OCI-LY1 (cell line): Measurements from ENCODE around the gene ARHGAP24.

ENCODE experiments used
- H2AFZ ChIP-seq: fragments of 200-600 bp; sonication (generic), shearing (Covaris generic); 2 replicates; pipeline ENCODE4 v1.6.0; 2014; ENCODE audit warnings: antibody characterized with exemption, mild to moderate bottlenecking, low read length
- H3F3A ChIP-seq: fragments of 200-600 bp; sonication (generic), shearing (Covaris generic); 2 replicates; pipeline ENCODE4 v1.6.0; 2014; ENCODE audit warnings: mild to moderate bottlenecking, antibody characterized with exemption, low read length, moderate library complexity; ENCODE audit not compliant: insufficient read depth
- H3K27ac ChIP-seq: fragments of 200-600 bp; sonication (generic); 2 replicates; pipeline ENCODE4 v1.5.1; 2014; ENCODE audit warnings: low read length, mixed run types, mild to moderate bottlenecking, low read depth; ENCODE audit not compliant: poor library complexity, severe bottlenecking
- H3K27me3 ChIP-seq: fragments of 200-600 bp; sonication (generic); 2 replicates; pipeline ENCODE4 v1.6.0; 2014; ENCODE audit warnings: antibody characterized with exemption, mild to moderate bottlenecking, low read length, moderate library complexity; ENCODE audit not compliant: insufficient read depth
- H3K36me3 ChIP-seq: fragments of 200-600 bp; sonication (generic); 2 replicates; pipeline ENCODE4 v1.6.1; 2014; ENCODE audit warnings: mild to moderate bottlenecking, antibody characterized with exemption, low read length, moderate library complexity, mixed read lengths; ENCODE audit not compliant: insufficient read depth
- H3K4me1 ChIP-seq: fragments of 200-600 bp; sonication (generic); 2 replicates; pipeline ENCODE4 v1.5.1; 2014; ENCODE audit warnings: mild to moderate bottlenecking, low read length, moderate library complexity; ENCODE audit not compliant: insufficient read depth, severe bottlenecking
- H3K4me2 ChIP-seq: fragments of 200-600 bp; sonication (generic), shearing (Covaris generic); 2 replicates; pipeline ENCODE4 v1.6.1; 2014; ENCODE audit warnings: low read length
- H3K4me3 ChIP-seq: fragments of 200-600 bp; sonication (generic); 2 replicates; pipeline ENCODE4 v1.5.1; 2014; ENCODE audit warnings: low read length, low read depth, mild to moderate bottlenecking, mixed read lengths; ENCODE audit not compliant: poor library complexity, severe bottlenecking
- H3K79me2 ChIP-seq: fragments of 200-600 bp; shearing (Covaris generic); 2 replicates; pipeline ENCODE4 v1.6.1; 2016; ENCODE audit warnings: mixed run types, low read length, mixed read lengths; ENCODE audit not compliant: insufficient read depth
- H3K9ac ChIP-seq: fragments of 200-600 bp; sonication (generic), shearing (Covaris generic); 2 replicates; pipeline ENCODE4 v1.6.1; 2014; ENCODE audit warnings: mild to moderate bottlenecking, low read length, mixed read lengths
- H3K9me2 ChIP-seq: fragments of 200-600 bp; sonication (generic), shearing (Covaris generic); 2 replicates; pipeline ENCODE4 v1.6.1; 2014; ENCODE audit warnings: low read depth, mild to moderate bottlenecking, low read length, mixed read lengths
- H3K9me3 ChIP-seq: fragments of 200-600 bp; shearing (Covaris generic); 2 replicates; pipeline ENCODE4 v1.6.1; 2014; ENCODE audit warnings: low read length, mixed read lengths
- H4K20me1 ChIP-seq: fragments of 200-600 bp; sonication (generic), shearing (Covaris generic); 2 replicates; pipeline ENCODE4 v1.6.0; 2016; ENCODE audit warnings: mild to moderate bottlenecking, low read length; ENCODE audit not compliant: insufficient read depth
- EZH2 ChIP-seq: fragments of 200-600 bp; sonication (generic), shearing (Covaris generic); IDR thresholded peaks from 2 replicates; pipeline ENCODE4 v1.8.0; 2017; ENCODE audit warnings: borderline replicate concordance, mixed run types, mild to moderate bottlenecking, antibody characterized with exemption, low read length, moderate library complexity, mixed read lengths
- TF ChIP-seq, protein P1 (sequence below): fragments of 200-600 bp; sonication (generic), shearing (Covaris generic); IDR thresholded peaks from 2 replicates; pipeline ENCODE4 v1.5.1; 2017; ENCODE audit warnings: mild to moderate bottlenecking, antibody characterized with exemption, low read length, moderate library complexity, mixed read lengths

ARHGAP24 gene

DNA sequence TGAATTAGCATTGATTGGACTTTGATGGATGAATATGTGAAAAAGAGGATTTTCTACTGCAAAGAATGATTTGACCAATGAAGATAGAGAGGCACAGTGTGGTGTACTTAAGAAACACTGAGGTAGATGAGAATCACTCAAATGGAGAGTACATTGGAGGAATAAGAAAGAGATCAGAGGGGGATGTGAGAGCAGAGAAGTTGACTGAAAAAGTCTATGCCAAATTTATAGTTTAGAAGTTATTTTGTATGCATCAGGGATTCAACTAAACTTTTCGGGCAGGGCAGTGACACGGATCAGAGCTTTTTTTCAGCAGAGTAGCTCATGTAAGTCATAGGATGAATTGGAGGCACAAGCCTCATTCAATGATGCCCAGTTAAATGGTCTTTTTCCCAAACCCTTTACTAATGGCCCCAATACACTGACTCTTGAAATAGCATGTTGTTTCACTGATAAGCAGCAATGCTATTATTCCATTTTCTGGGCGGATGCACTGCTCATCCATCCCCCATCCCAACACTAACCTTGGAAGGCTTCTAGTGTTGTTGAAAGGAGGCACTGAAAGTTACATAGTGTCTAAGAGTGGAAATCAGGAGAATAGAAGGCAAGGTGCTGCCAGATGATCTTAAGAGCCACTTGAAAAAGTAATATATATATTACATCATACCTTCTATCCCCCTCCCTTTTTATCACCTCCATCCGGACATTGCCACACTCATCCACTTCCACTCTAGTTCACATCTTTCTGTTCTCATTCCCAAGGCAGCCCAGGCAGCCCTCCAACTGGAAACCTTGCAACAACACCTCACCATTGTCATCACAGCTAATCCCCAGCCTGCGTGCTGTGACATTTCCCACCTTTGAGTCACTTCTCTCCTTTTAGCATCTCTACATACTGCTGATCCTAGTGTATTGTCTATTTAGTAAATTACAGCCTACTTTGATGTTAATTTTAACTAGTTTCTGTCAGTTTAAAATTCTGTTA is 46.1 kb downstream of the ARHGAP24 start:
- H3K27me3 ChIP-seq = no peaks in the 10 kb centered on the region
- H2AFZ ChIP-seq = no peak overlapping the region
- H3K9me2 ChIP-seq = no peaks in the 10 kb centered on the region
- no peaks in the 10 kb centered on the region for H3K9me3 ChIP-seq
- H4K20me1 ChIP-seq = no peaks in the 10 kb centered on the region
- H3K4me2 ChIP-seq = peak overlapping the region; percentile 14; the same call in 1 of the 2 replicates
- TF ChIP-seq, protein P1, sequence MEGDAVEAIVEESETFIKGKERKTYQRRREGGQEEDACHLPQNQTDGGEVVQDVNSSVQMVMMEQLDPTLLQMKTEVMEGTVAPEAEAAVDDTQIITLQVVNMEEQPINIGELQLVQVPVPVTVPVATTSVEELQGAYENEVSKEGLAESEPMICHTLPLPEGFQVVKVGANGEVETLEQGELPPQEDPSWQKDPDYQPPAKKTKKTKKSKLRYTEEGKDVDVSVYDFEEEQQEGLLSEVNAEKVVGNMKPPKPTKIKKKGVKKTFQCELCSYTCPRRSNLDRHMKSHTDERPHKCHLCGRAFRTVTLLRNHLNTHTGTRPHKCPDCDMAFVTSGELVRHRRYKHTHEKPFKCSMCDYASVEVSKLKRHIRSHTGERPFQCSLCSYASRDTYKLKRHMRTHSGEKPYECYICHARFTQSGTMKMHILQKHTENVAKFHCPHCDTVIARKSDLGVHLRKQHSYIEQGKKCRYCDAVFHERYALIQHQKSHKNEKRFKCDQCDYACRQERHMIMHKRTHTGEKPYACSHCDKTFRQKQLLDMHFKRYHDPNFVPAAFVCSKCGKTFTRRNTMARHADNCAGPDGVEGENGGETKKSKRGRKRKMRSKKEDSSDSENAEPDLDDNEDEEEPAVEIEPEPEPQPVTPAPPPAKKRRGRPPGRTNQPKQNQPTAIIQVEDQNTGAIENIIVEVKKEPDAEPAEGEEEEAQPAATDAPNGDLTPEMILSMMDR = no peak
- no peak for TF ChIP-seq EZH2
- no peak overlapping the region for H3K9ac ChIP-seq
- peaks cover 54% of the 10 kb centered on the region for H3K4me1 ChIP-seq
- peaks cover 60% of the 10 kb centered on the region for H3K36me3 ChIP-seq
- peak overlapping the region; percentile 52 for H3K27ac ChIP-seq
- no peak overlapping the region for H3K4me3 ChIP-seq
- H3F3A ChIP-seq = no peaks in the 10 kb centered on the region
- H3K79me2 ChIP-seq = peaks cover 99% of the 10 kb centered on the region

DNA sequence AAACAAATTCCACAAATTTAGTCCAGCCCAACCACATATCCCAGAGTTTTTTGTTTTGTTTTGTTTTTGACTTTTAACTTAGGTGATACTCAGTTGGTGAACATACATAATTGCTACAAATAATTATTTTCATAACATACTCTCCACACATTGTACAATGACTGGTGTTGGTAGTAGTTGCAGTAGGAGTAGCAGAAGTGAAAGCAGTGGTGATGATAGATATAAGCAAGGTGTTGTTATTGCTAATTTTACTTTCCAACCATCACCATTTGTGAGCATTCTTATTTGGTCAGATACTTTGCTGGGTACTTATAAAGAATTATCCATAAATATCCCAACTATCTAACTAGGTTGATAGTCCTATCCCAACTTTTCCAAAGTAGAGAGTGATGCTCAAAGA is 47.3 kb downstream of the ARHGAP24 start:
- H3K4me1 ChIP-seq = peaks cover 51% of the 10 kb centered on the region
- no peaks in the 10 kb centered on the region for H3K9me3 ChIP-seq
- peaks cover 99% of the 10 kb centered on the region for H3K79me2 ChIP-seq
- no peaks in the 10 kb centered on the region for H3F3A ChIP-seq
- no peak overlapping the region for H3K4me2 ChIP-seq
- H3K4me3 ChIP-seq = no peak overlapping the region
- TF ChIP-seq, protein P1 = no peak
- TF ChIP-seq EZH2 = no peak
- no peaks in the 10 kb centered on the region for H3K27me3 ChIP-seq
- H4K20me1 ChIP-seq = no peaks in the 10 kb centered on the region
- H3K9me2 ChIP-seq = no peaks in the 10 kb centered on the region
- H3K27ac ChIP-seq = no peak overlapping the region
- H3K36me3 ChIP-seq = peaks cover 61% of the 10 kb centered on the region
- H2AFZ ChIP-seq = no peak overlapping the region
- no peak overlapping the region for H3K9ac ChIP-seq

DNA sequence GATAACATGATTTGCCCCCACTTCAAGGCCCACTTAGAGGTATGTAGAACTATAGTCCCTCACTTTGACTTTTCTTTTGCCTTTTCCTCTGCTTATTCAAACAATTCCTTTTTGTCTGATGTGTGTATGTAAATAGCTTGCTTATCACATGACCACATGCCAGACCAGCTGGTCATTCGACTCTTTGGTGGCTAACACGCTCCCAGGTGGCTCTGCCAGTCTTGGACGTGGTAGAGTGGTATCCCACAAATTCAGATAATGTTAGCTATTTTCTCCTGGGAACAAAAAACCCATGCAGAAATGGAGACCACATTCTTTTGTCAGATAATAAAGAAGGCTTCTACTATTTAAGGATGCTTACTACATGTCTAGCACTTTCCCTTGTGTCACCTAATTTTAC is 47.9 kb downstream of the ARHGAP24 start:
- Histone ChIP-seq H3K9me3 (no peaks in the 10 kb centered on the region), H3K9me2 (no peaks in the 10 kb centered on the region), H3F3A (no peaks in the 10 kb centered on the region), H2AFZ (no peak overlapping the region), H3K79me2 (peaks cover 99% of the 10 kb centered on the region), H3K27me3 (no peaks in the 10 kb centered on the region), H3K27ac (no peak overlapping the region), H3K4me1 (peaks cover 46% of the 10 kb centered on the region), H3K9ac (no peak overlapping the region), H3K4me3 (no peak overlapping the region), H3K36me3 (peaks cover 67% of the 10 kb centered on the region), H4K20me1 (no peaks in the 10 kb centered on the region), H3K4me2 (no peak overlapping the region)
- TF ChIP-seq, protein P1 = no peak
- TF ChIP-seq EZH2 = no peak
